Activated naive CD8-positive, alpha-beta T cell treated with anti-CD3 and anti-CD28 coated beads for 36 hours (primary cell): Measurements from ENCODE around the gene SCARF2. TPM values are rescaled to one million over a fixed set of nuclear protein-coding genes. Genes with fewer than 3 reads are reported as not detected.

ENCODE experiments used
- total RNA-seq, 2 experiments: library from RNA; stranded (reverse); gene quantifications; one replicate each; pipeline ENCODE4 v1.2.3, GENCODE V29; 2021

Gene SCARF2
- total RNA-seq, 2 experiments from 2014 or later = 0.14 to 0.16 TPM

Other genes starting within 250 kb of the SCARF2 start
- gene RTN4R, start 169.5 kb downstream of the SCARF2 start, total RNA-seq = 1 to 10 TPM; 3.2 to 3.5 TPM
- 10 to 100 TPM; 35.1 to 38.2 TPM for gene DGCR6L, start 117.8 kb downstream of the SCARF2 start, total RNA-seq
- 10 to 100 TPM; 11.5 to 12.2 TPM for gene ZNF74, start 43.7 kb downstream of the SCARF2 start, total RNA-seq
- 10 to 100 TPM; 11.2 to 12.3 TPM for gene KLHL22, start 58.0 kb upstream of the SCARF2 start, total RNA-seq
- gene MED15, start 69.8 kb upstream of the SCARF2 start, total RNA-seq = 10 to 100 TPM; 91.1 to 91.8 TPM